Mononuclear cell (primary cell): ENCODE results near the gene ARID4A. TPM values are rescaled to one million over a fixed set of nuclear protein-coding genes. Genes with fewer than 3 reads are reported as not detected.
"Not testable (repeated sequence)": the region's sequence is repeated elsewhere in the genome, so short reads cannot be mapped to it uniquely, and the experiment has no call there.

ENCODE experiments used
- H3K27me3 ChIP-seq: 2 replicates; pipeline ENCODE4 v1.6.0; 2011; ENCODE audit warnings: low read length, control low read depth; ENCODE audit not compliant: insufficient read depth
- H3K4me1 ChIP-seq: 2 replicates; pipeline ENCODE4 v1.5.1; 2011; ENCODE audit warnings: mild to moderate bottlenecking, low read length, control low read depth; ENCODE audit not compliant: insufficient read depth
- H3K4me3 ChIP-seq: 2 replicates; pipeline ENCODE4 v1.5.1; 2011; ENCODE audit warnings: mild to moderate bottlenecking, low read length, moderate library complexity
- H3K9me3 ChIP-seq: 2 replicates; pipeline ENCODE4 v1.5.1; 2011; ENCODE audit warnings: low read depth, mild to moderate bottlenecking, control low read depth, low read length
- total RNA-seq: library from RNA; depleted of rRNA; stranded (reverse); fragments of >200 nt; gene quantifications from one replicate; pipeline ENCODE4 v1.2.3, GENCODE V29; 2012

The ARID4A gene
- total RNA-seq, 1 donor, result 58.0 TPM

GRCh38 chr14:58364316-58364715, 66.0 kb downstream of the ARID4A start:
- no peak overlapping the region for H3K4me3 ChIP-seq
- H3K4me1 ChIP-seq, result no peaks in the 10 kb centered on the region
- no peaks in the 10 kb centered on the region for H3K9me3 ChIP-seq
- no peaks in the 10 kb centered on the region for H3K27me3 ChIP-seq

- no peaks in the 10 kb centered on the region for H3K27me3 ChIP-seq
- H3K4me3 ChIP-seq, result no peak overlapping the region
These were observed 68.9 kb downstream of the ARID4A start for GRCh38 chr14:58367296-58367695.

GRCh38 chr14:58368956-58369355, 70.6 kb downstream of the ARID4A start:
- Histone ChIP-seq H3K4me1 (no peaks in the 10 kb centered on the region), H3K9me3 (no peaks in the 10 kb centered on the region), H3K27me3 (no peaks in the 10 kb centered on the region), H3K4me3 (no peak overlapping the region)

More at GRCh38 chr14:58367296-58367695, 68.9 kb downstream of the ARID4A start:
- no peaks in the 10 kb centered on the region for H3K9me3 ChIP-seq
- no peaks in the 10 kb centered on the region for H3K4me1 ChIP-seq

- no peak overlapping the region for H3K4me3 ChIP-seq
- no peaks in the 10 kb centered on the region for H3K9me3 ChIP-seq
- no peaks in the 10 kb centered on the region for H3K4me1 ChIP-seq
- no peaks in the 10 kb centered on the region for H3K27me3 ChIP-seq
These were observed 78.4 kb downstream of the ARID4A start for GRCh38 chr14:58376791-58377190.

GRCh38 chr14:58390830-58391229, 92.5 kb downstream of the ARID4A start:
- Histone ChIP-seq H3K9me3 (no peaks in the 10 kb centered on the region), H3K4me1 (peaks cover 4% of the 10 kb centered on the region), H3K4me3 (no peak overlapping the region), H3K27me3 (no peaks in the 10 kb centered on the region)

GRCh38 chr14:58395562-58395811, 97.1 kb downstream of the ARID4A start:
- Histone ChIP-seq H3K4me3 (peak overlapping the region; percentile 47), H3K9me3 (no peaks in the 10 kb centered on the region)

GRCh38 chr14:58395812-58396788, 97.7 kb downstream of the ARID4A start, which contains the start of gene TOMM20L:
Gene TOMM20L, plus strand, starts transcription at chr14:58395930. Its CDS starts 28 bp downstream, at chr14:58395958.
- Histone ChIP-seq H3K4me1 (peaks cover 12% of the 10 kb centered on the region), H3K9me3 (no peaks in the 10 kb centered on the region), H3K4me3 (peak within 1 kb of the TSS; percentile 47), H3K27me3 (no peaks in the 10 kb centered on the region)

More at GRCh38 chr14:58395562-58395811, 97.1 kb downstream of the ARID4A start:
- Histone ChIP-seq H3K4me1 (peaks cover 12% of the 10 kb centered on the region), H3K27me3 (no peaks in the 10 kb centered on the region)

GRCh38 chr14:58397156-58397555, 98.8 kb downstream of the ARID4A start:
- Histone ChIP-seq H3K9me3 (no peaks in the 10 kb centered on the region), H3K27me3 (no peaks in the 10 kb centered on the region), H3K4me3 (no peak overlapping the region), H3K4me1 (peaks cover 12% of the 10 kb centered on the region)

- H3K4me1 ChIP-seq, result peaks cover 12% of the 10 kb centered on the region
- H3K4me3 ChIP-seq, result no peak overlapping the region
- H3K27me3 ChIP-seq, result no peaks in the 10 kb centered on the region
- H3K9me3 ChIP-seq, result no peaks in the 10 kb centered on the region
These were observed 100.1 kb downstream of the ARID4A start for GRCh38 chr14:58398495-58398894.

- Histone ChIP-seq H3K27me3 (no peaks in the 10 kb centered on the region), H3K4me3 (no peak overlapping the region), H3K9me3 (no peaks in the 10 kb centered on the region), H3K4me1 (peaks cover 12% of the 10 kb centered on the region)
These were observed 100.5 kb downstream of the ARID4A start for GRCh38 chr14:58398895-58399294.

GRCh38 chr14:58401587-58401986, 103.2 kb downstream of the ARID4A start:
- Histone ChIP-seq H3K27me3 (no peaks in the 10 kb centered on the region), H3K4me1 (peaks cover 2% of the 10 kb centered on the region), H3K9me3 (no peaks in the 10 kb centered on the region), H3K4me3 (no peak overlapping the region)

- no peaks in the 10 kb centered on the region for H3K27me3 ChIP-seq
- no peak overlapping the region for H3K4me3 ChIP-seq
- H3K4me1 ChIP-seq, result no peaks in the 10 kb centered on the region
- H3K9me3 ChIP-seq, result no peaks in the 10 kb centered on the region
These were observed 110.4 kb downstream of the ARID4A start for GRCh38 chr14:58408681-58409215.

- Histone ChIP-seq H3K27me3 (no peaks in the 10 kb centered on the region), H3K9me3 (no peaks in the 10 kb centered on the region), H3K4me1 (no peaks in the 10 kb centered on the region), H3K4me3 (no peak overlapping the region)
These were observed 116.5 kb downstream of the ARID4A start for GRCh38 chr14:58414845-58415244.

- Histone ChIP-seq H3K4me3 (no peak overlapping the region), H3K4me1 (no peaks in the 10 kb centered on the region), H3K27me3 (no peaks in the 10 kb centered on the region), H3K9me3 (no peaks in the 10 kb centered on the region)
These were observed 117.5 kb downstream of the ARID4A start for GRCh38 chr14:58415636-58416547.

GRCh38 chr14:58416934-58417333, 118.6 kb downstream of the ARID4A start:
- H3K9me3 ChIP-seq, H3K27me3 ChIP-seq, H3K4me3 ChIP-seq, H3K4me1 ChIP-seq: not testable (repeated sequence)
